Mesendoderm (in vitro differentiated cells): ENCODE data around the gene FAM78B.
A peak's percentile ranks its signal among the peaks of the same experiment; 100 is the strongest.

Experiments
- DNase-seq: peaks from one replicate; pipeline ENCODE4 v3.0.0; 2013
- H2AK5ac ChIP-seq: 2 replicates; pipeline ENCODE4 v1.6.1; 2013; ENCODE audit warnings: low read length, inconsistent platforms
- H2BK120ac ChIP-seq: 2 replicates; pipeline ENCODE4 v1.6.1; 2013; ENCODE audit warnings: low read depth, mild to moderate bottlenecking, low read length, moderate library complexity, mixed read lengths
- H2BK15ac ChIP-seq: replicated peaks from 2 replicates; pipeline ENCODE4 v1.6.1; 2013; ENCODE audit warnings: low read depth, mild to moderate bottlenecking, moderate library complexity
- H2BK5ac ChIP-seq: 2 replicates; pipeline ENCODE4 v1.6.1; 2013; ENCODE audit warnings: low read length, inconsistent platforms
- H3K18ac ChIP-seq: 2 replicates; pipeline ENCODE4 v1.6.1; 2013; ENCODE audit warnings: mild to moderate bottlenecking, low read length, mixed read lengths
- H3K23ac ChIP-seq: one replicate; pipeline ENCODE4 v1.6.1; 2013; ENCODE audit warnings: low read length
- H3K27ac ChIP-seq: 2 replicates; pipeline ENCODE4 v1.5.1; 2013; ENCODE audit warnings: low read depth, mild to moderate bottlenecking, inconsistent platforms, low read length, moderate library complexity
- H3K27me3 ChIP-seq: 2 replicates; pipeline ENCODE4 v1.6.1; 2013; ENCODE audit warnings: low read length, control low read depth, mild to moderate bottlenecking, inconsistent platforms; ENCODE audit not compliant: insufficient read depth, poor library complexity
- H3K36me3 ChIP-seq: 2 replicates; pipeline ENCODE4 v1.6.1; 2013; ENCODE audit warnings: low read length, inconsistent platforms; ENCODE audit not compliant: control insufficient read depth, insufficient read depth
- H3K4ac ChIP-seq: one replicate; pipeline ENCODE4 v1.6.1; 2013; ENCODE audit warnings: low read depth, mild to moderate bottlenecking, low read length, moderate library complexity
- H3K4me1 ChIP-seq: 2 replicates; pipeline ENCODE4 v1.6.1; 2013; ENCODE audit warnings: low read depth, low read length, inconsistent platforms; ENCODE audit not compliant: control insufficient read depth
- H3K4me2 ChIP-seq: 2 replicates; pipeline ENCODE4 v1.6.1; 2013; ENCODE audit warnings: low read length
- H3K4me3 ChIP-seq: 2 replicates; pipeline ENCODE4 v1.5.1; 2013; ENCODE audit warnings: mild to moderate bottlenecking, low read length
- H3K56ac ChIP-seq: one replicate; pipeline ENCODE4 v1.6.1; 2013; ENCODE audit warnings: low read length
- H3K79me1 ChIP-seq: 2 replicates; pipeline ENCODE4 v1.6.1; 2013; ENCODE audit warnings: low read length, inconsistent platforms
- H3K79me2 ChIP-seq: 2 replicates; pipeline ENCODE4 v1.6.1; 2013; ENCODE audit warnings: mild to moderate bottlenecking, low read length; ENCODE audit not compliant: control insufficient read depth, insufficient read depth
- H3K9ac ChIP-seq: 2 replicates; pipeline ENCODE4 v1.6.1; 2013; ENCODE audit warnings: low read length, inconsistent platforms
- H4K5ac ChIP-seq: one replicate; pipeline ENCODE4 v1.6.1; 2013; ENCODE audit warnings: low read length
- H4K8ac ChIP-seq: one replicate; pipeline ENCODE4 v1.6.1; 2013; ENCODE audit warnings: low read depth, mild to moderate bottlenecking, control low read depth, low read length, moderate library complexity
- WGBS: extraction: QIAGEN DNeasy Blood & Tissue Kit; methylation state at CpG from one replicate; pipeline ENCODE4 v1.1.7; 2013; ENCODE audit warnings: low lambda C conversion rate, missing lambda C conversion rate; ENCODE audit not compliant: insufficient coverage; ENCODE audit errors: extremely low coverage; 5-methylcytosine and 5-hydroxymethylcytosine counted together

FAM78B gene

DNA sequence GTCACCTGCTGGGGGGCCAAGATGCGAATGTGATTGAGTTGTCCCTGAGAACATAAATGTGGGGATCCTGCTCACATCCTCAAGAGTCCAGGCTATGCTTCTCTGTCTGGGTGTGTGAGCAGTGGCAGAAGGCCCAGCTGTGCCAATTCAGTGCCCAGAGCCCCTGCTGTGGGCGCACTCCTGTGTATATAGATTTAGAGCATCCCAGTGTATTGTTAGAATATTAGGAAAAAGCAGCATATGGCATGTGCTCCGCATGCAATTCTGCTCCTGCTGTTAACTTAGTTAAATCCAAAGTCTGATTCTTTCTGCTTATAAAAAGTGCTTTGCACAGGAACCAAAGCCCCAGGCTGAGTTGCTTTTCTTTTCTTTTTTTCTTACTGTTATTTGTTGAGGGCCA is 37.8 kb downstream of the FAM78B start:
- Histone ChIP-seq H2BK120ac (no peak overlapping the region), H3K27ac (no peak overlapping the region), H3K4ac (no peak overlapping the region), H4K5ac (no peak overlapping the region), H3K4me1 (no peaks in the 10 kb centered on the region), H2BK15ac (no peak overlapping the region), H3K9ac (no peak overlapping the region), H3K27me3 (no peaks in the 10 kb centered on the region), H3K79me2 (no peaks in the 10 kb centered on the region), H2BK5ac (no peak overlapping the region), H4K8ac (no peak overlapping the region), H3K56ac (no peak overlapping the region), H3K4me2 (no peak overlapping the region), H3K79me1 (no peaks in the 10 kb centered on the region), H3K36me3 (no peaks in the 10 kb centered on the region), H3K18ac (no peak overlapping the region), H3K4me3 (no peak overlapping the region), H3K23ac (no peak overlapping the region), H2AK5ac (no peak overlapping the region)
- WGBS = no CpG with 5 or more reads among the region's 3 CpGs
- no peak for DNase-seq

DNA sequence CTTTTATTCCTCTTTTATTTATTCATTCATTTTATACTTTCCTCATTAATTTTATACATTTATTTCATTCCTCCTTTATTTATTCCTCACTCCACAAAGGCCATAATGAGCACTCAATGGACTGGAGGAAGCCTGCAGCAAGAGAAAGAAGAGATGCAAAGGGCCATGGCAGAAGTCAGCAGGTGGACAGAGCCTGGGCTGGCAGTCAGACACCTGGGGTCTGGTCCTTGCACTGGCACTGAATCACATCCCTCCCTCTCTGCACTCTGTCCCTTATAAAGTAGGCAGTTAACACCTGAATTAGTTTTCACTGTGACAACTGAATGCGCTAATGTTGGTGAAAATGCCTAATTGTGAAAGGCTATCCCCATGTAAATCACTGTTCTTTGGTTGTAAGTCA is 38.6 kb downstream of the FAM78B start:
- Histone ChIP-seq H3K4me1 (no peaks in the 10 kb centered on the region), H3K9ac (no peak overlapping the region), H3K23ac (no peak overlapping the region), H3K4me3 (no peak overlapping the region), H3K18ac (no peak overlapping the region), H4K8ac (no peak overlapping the region), H3K4me2 (no peak overlapping the region), H2BK5ac (no peak overlapping the region), H2AK5ac (no peak overlapping the region), H3K27me3 (no peaks in the 10 kb centered on the region), H3K56ac (no peak overlapping the region), H3K79me2 (no peaks in the 10 kb centered on the region), H3K79me1 (no peaks in the 10 kb centered on the region), H2BK15ac (no peak overlapping the region), H3K4ac (no peak overlapping the region), H3K36me3 (no peaks in the 10 kb centered on the region), H2BK120ac (no peak overlapping the region), H3K27ac (no peak overlapping the region), H4K5ac (no peak overlapping the region)
- WGBS = no CpG with 5 or more reads among the region's 1 CpG
- no peak for DNase-seq

DNA sequence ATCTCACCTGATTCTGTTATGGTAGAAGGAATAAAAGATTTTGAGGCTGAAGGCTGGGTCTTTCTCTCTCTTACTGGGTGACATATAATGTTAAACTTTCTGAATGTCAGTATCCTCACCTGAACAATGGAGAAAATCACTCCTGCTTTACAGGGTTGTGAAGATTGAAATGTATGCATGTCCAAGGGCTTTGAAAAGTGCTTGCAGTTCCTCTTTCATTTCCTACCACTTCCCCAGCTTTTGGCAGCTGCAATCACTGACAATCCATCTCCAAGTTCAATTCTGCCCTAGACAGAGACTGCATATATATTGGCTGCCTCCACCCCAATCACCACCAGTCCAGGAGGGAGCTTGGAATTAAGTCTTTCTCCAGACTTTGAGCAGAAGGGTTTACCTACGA is 39.8 kb downstream of the FAM78B start:
- no CpG with 5 or more reads among the region's 1 CpG for WGBS
- no peak for DNase-seq

DNA sequence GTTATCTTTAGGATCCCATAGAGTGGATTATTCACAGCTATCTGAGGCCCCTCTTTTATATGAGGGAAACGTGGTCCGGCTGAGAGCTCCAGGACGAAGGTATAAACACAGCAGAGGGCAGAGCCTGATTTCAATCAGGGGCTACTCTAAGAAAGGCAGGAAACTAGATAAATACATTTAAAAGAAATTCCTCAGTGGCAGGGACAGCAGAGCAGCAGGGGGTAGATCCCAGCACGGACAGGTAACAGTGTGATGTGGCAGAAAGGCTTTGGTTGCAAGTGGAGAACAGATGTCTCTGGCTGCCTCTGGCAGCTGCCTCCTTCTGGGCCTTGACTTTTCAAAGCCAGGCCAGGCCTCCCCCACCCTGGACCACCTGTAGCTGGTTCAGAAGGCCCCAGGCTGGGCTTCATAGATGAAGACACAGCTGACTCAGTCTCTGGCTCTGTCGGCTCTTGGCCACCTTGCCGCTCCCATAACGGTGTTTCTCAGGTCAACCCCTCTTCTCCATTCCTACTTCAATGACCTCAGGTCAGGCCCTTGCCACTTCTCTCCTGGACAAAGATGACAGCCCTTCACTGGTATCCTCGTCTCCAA is 43.8 kb downstream of the FAM78B start:
- no peaks in the 10 kb centered on the region for H3K79me1 ChIP-seq
- no peaks in the 10 kb centered on the region for H3K27me3 ChIP-seq
- no peak overlapping the region for H2BK120ac ChIP-seq
- H3K23ac ChIP-seq = no peak overlapping the region
- no peak overlapping the region for H3K4me2 ChIP-seq
- peak; percentile 64 for DNase-seq
- no peak overlapping the region for H4K5ac ChIP-seq
- no peak overlapping the region for H3K27ac ChIP-seq
- H2BK5ac ChIP-seq = no peak overlapping the region
- H3K4me3 ChIP-seq = no peak overlapping the region
- no peak overlapping the region for H4K8ac ChIP-seq
- H3K4ac ChIP-seq = no peak overlapping the region
- H2AK5ac ChIP-seq = no peak overlapping the region
- no peaks in the 10 kb centered on the region for H3K79me2 ChIP-seq
- no peaks in the 10 kb centered on the region for H3K4me1 ChIP-seq
- H2BK15ac ChIP-seq = no peak overlapping the region
- no peaks in the 10 kb centered on the region for H3K36me3 ChIP-seq
- H3K9ac ChIP-seq = no peak overlapping the region
- H3K18ac ChIP-seq = no peak overlapping the region
- H3K56ac ChIP-seq = no peak overlapping the region
- WGBS = no CpG with 5 or more reads among the region's 8 CpGs

More for the DNA sequence above, 39.8 kb downstream of the FAM78B start:
- H2BK5ac ChIP-seq = no peak overlapping the region
- H3K27me3 ChIP-seq = no peaks in the 10 kb centered on the region
- no peak overlapping the region for H3K4ac ChIP-seq
- no peaks in the 10 kb centered on the region for H3K36me3 ChIP-seq
- no peak overlapping the region for H3K56ac ChIP-seq
- no peak overlapping the region for H3K9ac ChIP-seq
- no peak overlapping the region for H3K27ac ChIP-seq
- H2BK120ac ChIP-seq = no peak overlapping the region
- no peaks in the 10 kb centered on the region for H3K79me1 ChIP-seq
- no peak overlapping the region for H4K5ac ChIP-seq
- no peaks in the 10 kb centered on the region for H3K4me1 ChIP-seq
- no peak overlapping the region for H2BK15ac ChIP-seq
- H3K18ac ChIP-seq = no peak overlapping the region
- H3K4me3 ChIP-seq = no peak overlapping the region
- no peak overlapping the region for H3K4me2 ChIP-seq
- H3K79me2 ChIP-seq = no peaks in the 10 kb centered on the region
- H2AK5ac ChIP-seq = no peak overlapping the region
- H3K23ac ChIP-seq = no peak overlapping the region
- H4K8ac ChIP-seq = no peak overlapping the region

DNA sequence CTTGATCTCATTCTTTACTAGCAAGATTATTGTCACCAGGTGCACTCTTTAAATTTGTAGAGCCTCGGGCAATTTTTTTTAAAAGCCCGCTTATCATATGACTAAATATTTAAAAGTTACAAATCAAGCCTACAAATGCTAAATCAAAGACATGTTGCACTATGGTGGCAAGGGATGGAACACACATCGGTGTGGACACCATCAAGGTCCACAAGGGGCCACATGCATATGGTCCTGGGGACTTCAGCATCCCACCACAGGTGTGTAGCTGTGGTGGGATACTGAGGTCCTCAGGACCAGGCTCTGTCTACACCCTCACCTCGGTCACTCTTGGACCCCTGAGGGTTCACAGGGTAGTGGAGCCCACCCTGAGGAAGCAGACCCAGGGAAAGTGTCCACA is 45.8 kb downstream of the FAM78B start:
- Histone ChIP-seq H3K4me3 (no peak overlapping the region), H3K4ac (no peak overlapping the region), H3K36me3 (no peaks in the 10 kb centered on the region), H3K18ac (no peak overlapping the region), H3K9ac (no peak overlapping the region), H4K5ac (no peak overlapping the region), H2BK5ac (no peak overlapping the region), H3K79me2 (no peaks in the 10 kb centered on the region), H3K27ac (no peak overlapping the region), H3K4me2 (no peak overlapping the region), H3K27me3 (no peaks in the 10 kb centered on the region), H2AK5ac (no peak overlapping the region), H3K56ac (no peak overlapping the region), H3K79me1 (no peaks in the 10 kb centered on the region), H4K8ac (no peak overlapping the region), H3K4me1 (no peaks in the 10 kb centered on the region), H2BK120ac (no peak overlapping the region), H2BK15ac (no peak overlapping the region), H3K23ac (no peak overlapping the region)
- DNase-seq = no peak
- no CpG with 5 or more reads among the region's 4 CpGs for WGBS

DNA sequence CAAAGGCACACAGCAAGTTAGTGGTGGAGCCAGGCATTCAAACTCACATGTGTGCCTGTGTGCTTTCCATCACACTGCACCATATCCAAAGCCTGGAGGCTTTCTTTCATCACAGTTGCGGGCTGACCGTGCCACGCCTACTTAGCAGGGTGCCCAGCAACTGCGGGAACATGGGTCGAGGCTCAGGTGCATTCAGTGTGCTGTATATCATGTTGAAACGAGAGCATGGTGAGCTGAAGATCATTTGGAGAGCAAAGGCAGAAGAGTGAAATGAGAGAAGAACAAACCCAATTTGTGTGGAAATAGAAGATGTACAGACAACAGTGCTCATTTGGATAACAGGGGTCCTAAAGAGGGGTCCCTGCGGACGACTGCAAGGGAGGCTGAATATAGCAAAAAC is 46.5 kb downstream of the FAM78B start:
- no peak overlapping the region for H3K4ac ChIP-seq
- no peak overlapping the region for H3K4me2 ChIP-seq
- no peaks in the 10 kb centered on the region for H3K27me3 ChIP-seq
- H3K23ac ChIP-seq = no peak overlapping the region
- no peaks in the 10 kb centered on the region for H3K79me2 ChIP-seq
- no peak overlapping the region for H3K56ac ChIP-seq
- WGBS = no CpG with 5 or more reads among the region's 8 CpGs
- no peak overlapping the region for H2BK15ac ChIP-seq
- no peak for DNase-seq
- H3K36me3 ChIP-seq = no peaks in the 10 kb centered on the region
- no peak overlapping the region for H2BK5ac ChIP-seq
- H3K18ac ChIP-seq = no peak overlapping the region
- no peak overlapping the region for H3K4me3 ChIP-seq
- no peaks in the 10 kb centered on the region for H3K79me1 ChIP-seq
- no peak overlapping the region for H4K8ac ChIP-seq
- H4K5ac ChIP-seq = no peak overlapping the region
- H2BK120ac ChIP-seq = no peak overlapping the region
- H3K27ac ChIP-seq = no peak overlapping the region
- H3K9ac ChIP-seq = no peak overlapping the region
- no peaks in the 10 kb centered on the region for H3K4me1 ChIP-seq
- H2AK5ac ChIP-seq = no peak overlapping the region
